Measurements from ENCODE around the gene FAM118B.
"Not testable (repeated sequence)": the region's sequence is repeated elsewhere in the genome, so short reads cannot be mapped to it uniquely, and the experiment has no call there.

The FAM118B gene

GRCh38 chr11:126305699-126306098 lies 94.1 kb downstream of the FAM118B start:
- DNase-seq (ENCODE audit: low read depth), result no peak
- TF ChIP-seq MYC (IDR thresholded peaks at IDR 0.05; ENCODE audit: low read depth, low read length) (no peak), CTCF (IDR thresholded peaks at IDR 0.05; ENCODE audit: low read depth, low read length) (no peak), MAX (IDR thresholded peaks at IDR 0.05; ENCODE audit: low read depth, low read length) (no peak), POLR2A (IDR thresholded peaks at IDR 0.05; ENCODE audit: extremely low read depth, insufficient read length) (no peak)
- H3K4me3 ChIP-seq (ENCODE audit: low read depth, low read length), result no peak overlapping the region

- TF ChIP-seq MAX (IDR thresholded peaks at IDR 0.05; ENCODE audit: low read depth, low read length), result no peak
- TF ChIP-seq CTCF (IDR thresholded peaks at IDR 0.05; ENCODE audit: low read depth, low read length), result peak; percentile 60
- peak; percentile 26; the same call in 1 of the 2 replicates for TF ChIP-seq MYC (IDR thresholded peaks at IDR 0.05; ENCODE audit: low read depth, low read length)
- H3K4me3 ChIP-seq (ENCODE audit: low read depth, low read length), result peak overlapping the region; percentile 8
- DNase-seq (ENCODE audit: low read depth), result peak; percentile 90
Measured at GRCh38 chr11:126307706-126308105, 96.1 kb downstream of the FAM118B start.

GRCh38 chr11:126308271-126308671 lies 96.7 kb downstream of the FAM118B start:
- no peak for DNase-seq (ENCODE audit: low read depth)
- TF ChIP-seq CTCF (IDR thresholded peaks at IDR 0.05; ENCODE audit: low read depth, low read length), result no peak
- no peak for TF ChIP-seq POLR2A (IDR thresholded peaks at IDR 0.05; ENCODE audit: extremely low read depth, insufficient read length)
- no peak for TF ChIP-seq MAX (IDR thresholded peaks at IDR 0.05; ENCODE audit: low read depth, low read length)
- TF ChIP-seq MYC (IDR thresholded peaks at IDR 0.05; ENCODE audit: low read depth, low read length), result no peak
- peak overlapping the region; percentile 8 for H3K4me3 ChIP-seq (ENCODE audit: low read depth, low read length)

- H3K4me3 ChIP-seq (ENCODE audit: low read depth, low read length); DNase-seq (ENCODE audit: low read depth): not testable (repeated sequence)
Measured at GRCh38 chr11:126308771-126309170, 97.2 kb downstream of the FAM118B start.

- no peak overlapping the region for H3K4me3 ChIP-seq (ENCODE audit: low read depth, low read length)
Measured at GRCh38 chr11:126310200-126310991, 98.8 kb downstream of the FAM118B start.

More at GRCh38 chr11:126310200-126310991, 98.8 kb downstream of the FAM118B start:
- peak; percentile 97 for TF ChIP-seq CTCF (IDR thresholded peaks at IDR 0.05; ENCODE audit: low read depth, low read length)
- no peak for TF ChIP-seq POLR2A (IDR thresholded peaks at IDR 0.05; ENCODE audit: extremely low read depth, insufficient read length)
- TF ChIP-seq MAX (IDR thresholded peaks at IDR 0.05; ENCODE audit: low read depth, low read length), result no peak; the same call in 1 of the 2 replicates
- peak; percentile 94 for DNase-seq (ENCODE audit: low read depth)
